Keratinocyte (primary cell): ENCODE measurements around the gene MICALL1. TPM values are rescaled to one million over a fixed set of nuclear protein-coding genes. Genes with fewer than 3 reads are reported as not detected.

Source experiments
- DNase-seq: peaks from one replicate; pipeline ENCODE4 v3.0.0-alpha.2; 2011; ENCODE audit warnings: low read depth, missing footprints, low spot score
- FAIRE-seq: peaks from 2 replicates; lab custom pipeline; 2011; peaks lifted over from hg19 to GRCh38; lab: Jason Lieb, UNC
- H2AFZ ChIP-seq: 2 replicates; pipeline ENCODE4 v1.6.0; 2012; ENCODE audit warnings: low read length, control low read depth, inconsistent platforms; ENCODE audit not compliant: control insufficient read depth
- H3K27ac ChIP-seq: 2 replicates; pipeline ENCODE4 v1.5.1; 2011; ENCODE audit warnings: low read length; ENCODE audit not compliant: control insufficient read depth, insufficient read depth
- H3K27me3 ChIP-seq: 3 replicates; pipeline ENCODE4 v1.6.0; 2011; ENCODE audit warnings: low read length; ENCODE audit not compliant: control insufficient read depth, insufficient read depth; ENCODE audit errors: extremely low read depth
- H3K36me3 ChIP-seq, 2 experiments: 2 replicates in 1 of 2; 3 replicates in 1 of 2; pipeline ENCODE4 v1.5.1; 2011; ENCODE audit warnings: low read length in 2 of 2, mild to moderate bottlenecking in 1 of 2; ENCODE audit not compliant: control insufficient read depth in 2 of 2, insufficient read depth in 2 of 2; ENCODE audit errors: extremely low read depth in 1 of 2
- H3K4me1 ChIP-seq: 3 replicates; pipeline ENCODE4 v1.5.1; 2011; ENCODE audit warnings: low read length; ENCODE audit not compliant: control insufficient read depth, insufficient read depth; ENCODE audit errors: extremely low read depth
- H3K4me2 ChIP-seq: 3 replicates; pipeline ENCODE4 v1.6.0; 2011; ENCODE audit warnings: low read depth, low read length; ENCODE audit not compliant: control insufficient read depth, insufficient read depth; ENCODE audit errors: extremely low read depth
- H3K4me3 ChIP-seq, 3 experiments: fragments of 200-600 bp in 1 of 3; sonication (generic) in 1 of 3; 2 replicates in 2 of 3; 3 replicates in 1 of 3; pipeline ENCODE4 v1.5.1; 2011 to 2016; ENCODE audit warnings: low read length in 3 of 3, mild to moderate bottlenecking in 3 of 3, control low read depth in 2 of 3, inconsistent platforms in 1 of 3, low read depth in 1 of 3, mixed read lengths in 1 of 3, mixed run types in 1 of 3, moderate library complexity in 1 of 3; ENCODE audit not compliant: control insufficient read depth in 2 of 3, insufficient read depth in 2 of 3; ENCODE audit errors: extremely low read depth in 1 of 3
- H3K79me2 ChIP-seq: 2 replicates; pipeline ENCODE4 v1.6.0; 2012; ENCODE audit warnings: low read length; ENCODE audit not compliant: control insufficient read depth, insufficient read depth
- H3K9ac ChIP-seq: 3 replicates; pipeline ENCODE4 v1.6.0; 2011; ENCODE audit warnings: low read length; ENCODE audit not compliant: control insufficient read depth, insufficient read depth; ENCODE audit errors: extremely low read depth
- H3K9me1 ChIP-seq: 3 replicates; pipeline ENCODE4 v1.6.0; 2011; ENCODE audit warnings: low read length; ENCODE audit not compliant: control insufficient read depth, insufficient read depth; ENCODE audit errors: extremely low read depth
- H3K9me3 ChIP-seq: 2 replicates; pipeline ENCODE4 v1.5.1; 2012; ENCODE audit warnings: low read depth, low read length; ENCODE audit not compliant: control insufficient read depth
- H4K20me1 ChIP-seq: 3 replicates; pipeline ENCODE4 v1.6.0; 2011; ENCODE audit warnings: low read length; ENCODE audit not compliant: control insufficient read depth, insufficient read depth; ENCODE audit errors: extremely low read depth
- EZH2 ChIP-seq: IDR thresholded peaks from one replicate; pipeline ENCODE4 v1.6.1; 2012; ENCODE audit warnings: inconsistent platforms, mild to moderate bottlenecking, low read length, moderate library complexity
- dilution Hi-C: fragments of 300-500 bp; cut with MboI; formaldehyde crosslinking; loops from one replicate; pipeline ENCODE4 v1.7.0; 2020; ENCODE audit warnings: low sequenced_read_pairs; ENCODE audit not compliant: extremely low pct_ligation_motif_present
- polyA plus RNA-seq, 5 experiments: library from polyadenylated mRNA; depleted of rRNA in 3 of 5; stranded (reverse) in 3 of 5; stranded (forward) in 1 of 5; unstranded in 1 of 5; fragments of >200 nt; gene quantifications; 1 replicate in 1 of 5; 2 replicates in 3 of 5; 3 replicates in 1 of 5; pipeline versions ENCODE4 v1.2.1 to v1.2.3, GENCODE V29; 2011 to 2012; ENCODE audit warnings: missing spikeins in 2 of 5, low read depth in 1 of 5, low replicate concordance in 1 of 5
- TF ChIP-seq, protein P1 (sequence below), 3 experiments: IDR thresholded peaks in 1 of 3; conservative IDR thresholded peaks in 1 of 3; optimal IDR thresholded peaks in 1 of 3; 2 replicates in 2 of 3; 3 replicates in 1 of 3; pipeline versions ENCODE3 to v1.5.1; 2011; ENCODE audit warnings: low read length in 3 of 3, mild to moderate bottlenecking in 3 of 3, moderate library complexity in 2 of 3, control low read depth in 1 of 3, inconsistent platforms in 1 of 3; ENCODE audit not compliant: insufficient read depth in 2 of 3; ENCODE audit errors: extremely low read depth in 1 of 3

The MICALL1 gene
- polyA plus RNA-seq, 1 donor (not counting 4 experiments of a cell fraction or from before 2014, with no cell fraction given) = 42.8 TPM

DNA sequence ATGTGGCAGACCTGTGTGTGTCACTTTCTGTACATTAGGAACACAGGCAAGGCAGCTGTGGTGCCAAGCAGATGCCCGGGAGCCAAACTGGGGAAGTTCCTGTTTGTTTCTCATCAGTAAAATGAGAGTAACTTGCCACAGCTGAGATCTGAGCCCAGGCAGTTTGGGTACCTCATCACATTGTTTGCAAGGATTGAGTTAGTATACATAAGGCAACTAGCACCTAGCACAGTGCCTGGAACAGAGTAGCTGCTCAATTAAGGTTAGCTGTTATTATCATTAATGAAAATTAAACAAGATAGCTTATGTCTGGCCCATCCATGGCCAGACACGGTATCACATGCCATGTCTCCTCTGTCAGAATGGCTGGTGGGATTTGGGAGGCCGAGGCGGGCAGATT lies 70.5 kb downstream of the MICALL1 start:
- FAIRE-seq (no peak), DNase-seq (no peak)
- Histone ChIP-seq H2AFZ (no peak overlapping the region), H4K20me1 (no peaks in the 10 kb centered on the region), H3K9me1 (peaks cover 3% of the 10 kb centered on the region), H3K9me3 (no peaks in the 10 kb centered on the region), H3K4me2 (no peak overlapping the region), H3K4me3 (no peak overlapping the region), H3K27me3 (no peaks in the 10 kb centered on the region), H3K9ac (no peak overlapping the region), H3K36me3 (peaks cover 0 to 5% of the 10 kb centered on the region in 2 experiments), H3K27ac (no peak overlapping the region), H3K79me2 (no peaks in the 10 kb centered on the region), H3K4me1 (peaks cover 7% of the 10 kb centered on the region)
- TF ChIP-seq, protein P1, sequence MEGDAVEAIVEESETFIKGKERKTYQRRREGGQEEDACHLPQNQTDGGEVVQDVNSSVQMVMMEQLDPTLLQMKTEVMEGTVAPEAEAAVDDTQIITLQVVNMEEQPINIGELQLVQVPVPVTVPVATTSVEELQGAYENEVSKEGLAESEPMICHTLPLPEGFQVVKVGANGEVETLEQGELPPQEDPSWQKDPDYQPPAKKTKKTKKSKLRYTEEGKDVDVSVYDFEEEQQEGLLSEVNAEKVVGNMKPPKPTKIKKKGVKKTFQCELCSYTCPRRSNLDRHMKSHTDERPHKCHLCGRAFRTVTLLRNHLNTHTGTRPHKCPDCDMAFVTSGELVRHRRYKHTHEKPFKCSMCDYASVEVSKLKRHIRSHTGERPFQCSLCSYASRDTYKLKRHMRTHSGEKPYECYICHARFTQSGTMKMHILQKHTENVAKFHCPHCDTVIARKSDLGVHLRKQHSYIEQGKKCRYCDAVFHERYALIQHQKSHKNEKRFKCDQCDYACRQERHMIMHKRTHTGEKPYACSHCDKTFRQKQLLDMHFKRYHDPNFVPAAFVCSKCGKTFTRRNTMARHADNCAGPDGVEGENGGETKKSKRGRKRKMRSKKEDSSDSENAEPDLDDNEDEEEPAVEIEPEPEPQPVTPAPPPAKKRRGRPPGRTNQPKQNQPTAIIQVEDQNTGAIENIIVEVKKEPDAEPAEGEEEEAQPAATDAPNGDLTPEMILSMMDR (optimal IDR thresholded peaks at IDR 0.05 in 1 of 3, IDR thresholded peaks at IDR 0.05 in 1 of 3, conservative IDR thresholded peaks at IDR 0.05 in 1 of 3; ENCODE audit: extremely low read depth in 1 of 3, insufficient read depth in 2 of 3, low read length in 3 of 3) = no peak
- dilution Hi-C loops = no loop called here

DNA sequence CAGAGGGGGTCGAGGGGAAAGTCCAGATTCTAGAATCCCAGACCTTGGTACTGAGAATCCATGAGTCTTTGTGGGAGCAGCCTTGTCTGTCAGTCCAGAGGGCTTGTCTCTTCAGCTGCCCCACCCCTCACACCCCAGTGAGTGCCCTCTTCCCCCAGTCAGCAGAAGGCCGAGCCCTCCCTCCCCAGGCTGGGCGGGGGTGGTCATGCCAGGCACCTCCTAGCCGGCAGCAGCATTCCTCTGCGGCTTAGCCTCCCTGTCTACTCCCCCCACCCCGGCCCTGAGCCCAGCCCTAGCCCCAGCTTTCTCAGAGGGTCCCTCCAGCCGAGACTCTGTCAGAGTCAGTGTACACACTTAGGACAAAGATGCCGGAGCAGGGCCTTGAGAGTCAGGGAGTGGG lies 73.7 kb downstream of the MICALL1 start:
- Histone ChIP-seq H3K27ac (no peak overlapping the region), H3K9ac (no peak overlapping the region), H3K4me3 (no peak overlapping the region), H3K79me2 (no peaks in the 10 kb centered on the region), H2AFZ (no peak overlapping the region), H3K4me2 (no peak overlapping the region), H4K20me1 (no peaks in the 10 kb centered on the region), H3K27me3 (no peaks in the 10 kb centered on the region), H3K9me1 (peaks cover 3% of the 10 kb centered on the region), H3K9me3 (no peaks in the 10 kb centered on the region), H3K36me3 (no peaks in the 10 kb centered on the region), H3K4me1 (peaks cover 7% of the 10 kb centered on the region)
- no peak for FAIRE-seq
- TF ChIP-seq, protein P1 (optimal IDR thresholded peaks at IDR 0.05 in 1 of 3, IDR thresholded peaks at IDR 0.05 in 1 of 3, conservative IDR thresholded peaks at IDR 0.05 in 1 of 3; ENCODE audit: extremely low read depth in 1 of 3, insufficient read depth in 2 of 3, low read length in 3 of 3) = no peak
- TF ChIP-seq EZH2 = no peak
- no peak for DNase-seq
- dilution Hi-C loops = no loop called here
